AG10803 (cell line): ENCODE measurements around the gene TGFB1I1.
A peak's percentile ranks its signal among the peaks of the same experiment; 100 is the strongest.

Experiments
- DNase-seq: peaks from one replicate; pipeline ENCODE4 v3.0.0; 2010; ENCODE audit warnings: low read depth
- H3K4me3 ChIP-seq: 2 replicates; pipeline ENCODE4 v1.5.1; 2011; ENCODE audit warnings: mild to moderate bottlenecking, low read length, control low read depth
- TF ChIP-seq, protein P1 (sequence below): conservative IDR thresholded peaks from 2 replicates; pipeline ENCODE4 v1.5.1; 2011; ENCODE audit warnings: mild to moderate bottlenecking, low read length, control low read depth, inconsistent platforms

The TGFB1I1 gene

DNA sequence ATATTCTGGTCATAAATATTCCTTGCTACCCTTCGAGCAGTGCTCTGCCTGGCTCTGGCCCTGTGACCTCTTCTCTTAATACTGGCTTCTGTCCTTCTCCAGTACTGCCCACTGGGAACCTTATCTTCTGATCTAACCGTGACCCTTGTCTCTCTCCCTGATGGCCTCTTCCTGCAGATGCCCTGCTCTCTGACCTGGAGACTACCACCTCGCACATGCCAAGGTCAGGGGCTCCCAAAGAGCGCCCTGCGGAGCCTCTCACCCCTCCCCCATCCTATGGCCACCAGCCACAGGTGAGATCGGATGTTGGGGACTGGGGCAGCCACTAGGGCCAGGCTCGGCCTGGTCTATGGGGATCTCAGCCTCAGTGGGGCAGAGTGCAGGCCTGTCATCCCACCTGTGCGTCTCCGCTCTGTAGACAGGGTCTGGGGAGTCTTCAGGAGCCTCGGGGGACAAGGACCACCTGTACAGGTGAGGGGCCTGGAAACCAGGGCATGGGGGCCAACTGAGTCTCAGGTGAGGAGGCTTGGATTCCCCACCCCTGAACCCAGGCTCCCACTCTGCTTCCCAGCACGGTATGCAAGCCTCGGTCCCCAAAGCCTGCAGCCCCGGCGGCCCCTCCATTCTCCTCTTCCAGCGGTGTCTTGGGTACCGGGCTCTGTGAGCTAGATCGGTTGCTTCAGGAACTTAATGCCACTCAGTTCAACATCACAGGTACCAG lies 1.5 kb downstream of the TGFB1I1 start:
- TF ChIP-seq, protein P1, sequence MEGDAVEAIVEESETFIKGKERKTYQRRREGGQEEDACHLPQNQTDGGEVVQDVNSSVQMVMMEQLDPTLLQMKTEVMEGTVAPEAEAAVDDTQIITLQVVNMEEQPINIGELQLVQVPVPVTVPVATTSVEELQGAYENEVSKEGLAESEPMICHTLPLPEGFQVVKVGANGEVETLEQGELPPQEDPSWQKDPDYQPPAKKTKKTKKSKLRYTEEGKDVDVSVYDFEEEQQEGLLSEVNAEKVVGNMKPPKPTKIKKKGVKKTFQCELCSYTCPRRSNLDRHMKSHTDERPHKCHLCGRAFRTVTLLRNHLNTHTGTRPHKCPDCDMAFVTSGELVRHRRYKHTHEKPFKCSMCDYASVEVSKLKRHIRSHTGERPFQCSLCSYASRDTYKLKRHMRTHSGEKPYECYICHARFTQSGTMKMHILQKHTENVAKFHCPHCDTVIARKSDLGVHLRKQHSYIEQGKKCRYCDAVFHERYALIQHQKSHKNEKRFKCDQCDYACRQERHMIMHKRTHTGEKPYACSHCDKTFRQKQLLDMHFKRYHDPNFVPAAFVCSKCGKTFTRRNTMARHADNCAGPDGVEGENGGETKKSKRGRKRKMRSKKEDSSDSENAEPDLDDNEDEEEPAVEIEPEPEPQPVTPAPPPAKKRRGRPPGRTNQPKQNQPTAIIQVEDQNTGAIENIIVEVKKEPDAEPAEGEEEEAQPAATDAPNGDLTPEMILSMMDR: no peak
- peak overlapping the region; percentile 34 for H3K4me3 ChIP-seq
- no peak for DNase-seq

DNA sequence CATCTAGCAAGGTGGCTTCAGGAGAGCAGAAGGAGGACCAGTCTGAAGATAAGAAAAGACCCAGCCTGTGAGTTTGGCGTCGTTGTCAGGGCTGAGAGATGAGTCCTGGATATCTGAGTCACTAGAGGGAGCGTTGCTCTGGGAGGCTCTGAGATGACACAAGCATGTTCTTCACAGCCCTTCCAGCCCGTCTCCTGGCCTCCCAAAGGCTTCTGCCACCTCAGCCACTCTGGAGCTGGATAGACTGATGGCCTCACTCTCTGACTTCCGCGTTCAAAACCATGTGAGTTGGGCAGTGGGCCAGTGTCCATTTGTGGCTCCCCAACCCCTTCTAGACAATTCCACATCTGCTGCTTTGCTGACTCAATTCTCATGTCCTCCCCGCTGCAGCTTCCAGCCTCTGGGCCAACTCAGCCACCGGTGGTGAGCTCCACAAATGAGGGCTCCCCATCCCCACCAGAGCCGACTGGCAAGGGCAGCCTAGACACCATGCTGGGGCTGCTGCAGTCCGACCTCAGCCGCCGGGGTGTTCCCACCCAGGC lies 2.3 kb downstream of the TGFB1I1 start:
- TF ChIP-seq, protein P1: no peak; the same call in 1 of the 2 replicates
- DNase-seq: peak; percentile 91
- no peak overlapping the region for H3K4me3 ChIP-seq

DNA sequence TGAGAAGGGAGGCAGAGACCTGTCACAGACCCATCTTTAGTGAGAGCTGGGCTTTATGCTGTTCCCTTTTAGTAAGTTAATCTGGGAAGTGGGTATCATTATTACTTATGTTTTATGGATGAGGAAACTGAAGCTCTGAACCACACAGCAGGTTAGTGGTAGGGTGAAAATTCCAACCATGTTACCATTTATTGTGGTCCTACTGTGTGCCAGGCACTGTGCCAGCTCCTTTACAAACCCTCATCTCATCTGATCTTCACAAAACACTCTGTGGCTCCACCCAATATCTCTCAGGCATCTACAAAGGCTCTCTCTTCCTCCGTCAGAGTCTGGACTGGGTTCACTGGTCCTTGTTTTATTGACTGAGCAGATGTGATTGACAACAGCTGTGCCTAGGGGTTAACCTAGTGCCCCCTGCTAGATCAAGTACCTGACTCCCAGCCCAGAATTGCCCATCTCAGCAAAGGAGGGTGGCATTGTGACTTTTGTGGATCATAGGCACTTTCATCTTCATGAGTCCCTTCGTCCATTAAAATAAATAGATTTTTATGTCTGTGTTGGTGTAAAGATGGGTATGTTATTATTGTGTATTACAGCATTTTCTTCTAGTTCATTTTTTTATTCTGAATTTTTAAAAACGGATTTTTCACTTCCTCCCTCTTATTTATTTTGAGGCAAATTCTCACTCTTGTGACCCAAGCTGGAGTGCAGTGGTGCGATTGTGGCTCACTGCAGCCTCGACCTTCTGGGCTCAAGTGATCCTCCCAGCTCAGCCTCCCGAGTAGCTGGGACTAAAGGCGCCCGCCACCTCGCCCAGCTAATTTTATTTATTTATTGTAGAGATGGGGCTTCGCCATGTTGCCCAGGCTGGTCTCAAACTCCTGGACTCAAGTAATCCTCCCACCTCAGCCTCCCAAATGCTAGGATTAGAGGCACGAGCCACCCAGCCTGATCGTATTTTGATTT lies 3.1 kb downstream of the TGFB1I1 start:
- no peak overlapping the region for H3K4me3 ChIP-seq
- no peak for DNase-seq
- TF ChIP-seq, protein P1: no peak

DNA sequence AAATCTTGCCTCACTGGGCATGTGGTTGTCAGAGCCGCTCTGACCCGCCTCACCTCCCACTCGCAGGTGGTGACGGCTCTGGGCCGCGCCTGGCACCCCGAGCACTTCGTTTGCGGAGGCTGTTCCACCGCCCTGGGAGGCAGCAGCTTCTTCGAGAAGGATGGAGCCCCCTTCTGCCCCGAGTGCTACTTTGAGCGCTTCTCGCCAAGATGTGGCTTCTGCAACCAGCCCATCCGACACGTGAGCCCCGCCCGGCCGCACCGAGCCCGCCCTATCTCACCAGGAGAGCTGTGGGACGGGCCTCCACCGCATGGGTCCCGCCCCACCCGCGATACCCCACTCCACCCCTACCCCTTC lies 4.0 kb downstream of the TGFB1I1 start:
- DNase-seq: no peak
- no peak overlapping the region for H3K4me3 ChIP-seq

DNA sequence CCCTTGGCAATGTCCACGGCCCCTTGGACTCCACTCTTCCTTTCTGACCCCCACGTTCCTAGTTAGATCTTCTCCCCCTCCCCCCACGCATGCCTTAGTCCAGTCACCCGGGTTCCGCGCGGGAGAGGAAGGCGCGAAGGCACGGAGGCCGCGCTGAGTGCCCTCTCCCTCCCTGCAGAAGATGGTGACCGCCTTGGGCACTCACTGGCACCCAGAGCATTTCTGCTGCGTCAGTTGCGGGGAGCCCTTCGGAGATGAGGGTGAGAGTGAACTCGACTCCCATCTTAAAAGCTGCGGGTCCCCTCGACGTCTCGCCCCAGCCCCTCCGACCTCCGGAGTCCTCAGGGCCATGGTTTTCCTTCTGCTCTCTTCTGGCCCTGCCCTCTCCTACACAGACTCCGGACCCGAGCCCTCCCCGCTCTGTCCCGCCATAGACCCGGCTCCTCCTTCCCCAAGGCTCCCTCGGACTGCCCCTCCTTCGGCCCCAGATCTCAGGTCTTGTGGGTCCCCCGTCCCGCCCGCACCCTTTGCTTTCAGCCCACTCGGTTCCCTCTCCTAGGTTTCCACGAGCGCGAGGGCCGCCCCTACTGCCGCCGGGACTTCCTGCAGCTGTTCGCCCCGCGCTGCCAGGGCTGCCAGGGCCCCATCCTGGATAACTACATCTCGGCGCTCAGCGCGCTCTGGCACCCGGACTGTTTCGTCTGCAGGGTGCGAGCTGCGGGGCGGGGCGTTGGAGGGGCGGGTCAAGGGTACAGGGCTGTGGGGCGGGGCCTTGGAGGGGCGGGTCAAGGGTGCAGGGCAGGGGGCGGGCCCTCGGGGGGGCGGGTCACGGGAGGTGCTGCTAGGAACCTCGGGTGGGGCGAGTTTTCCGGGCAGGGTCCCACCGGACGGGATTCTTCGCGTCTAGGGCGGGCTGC lies 4.6 kb downstream of the TGFB1I1 start:
- no peak for DNase-seq
- no peak overlapping the region for H3K4me3 ChIP-seq
- TF ChIP-seq, protein P1: no peak

More for the DNA sequence above, 4.0 kb downstream of the TGFB1I1 start:
- TF ChIP-seq, protein P1: no peak
